Measurements from ENCODE around the gene PARG.
"Not testable (repeated sequence)": the region's sequence is repeated elsewhere in the genome, so short reads cannot be mapped to it uniquely, and the experiment has no call there.

Gene PARG

DNA sequence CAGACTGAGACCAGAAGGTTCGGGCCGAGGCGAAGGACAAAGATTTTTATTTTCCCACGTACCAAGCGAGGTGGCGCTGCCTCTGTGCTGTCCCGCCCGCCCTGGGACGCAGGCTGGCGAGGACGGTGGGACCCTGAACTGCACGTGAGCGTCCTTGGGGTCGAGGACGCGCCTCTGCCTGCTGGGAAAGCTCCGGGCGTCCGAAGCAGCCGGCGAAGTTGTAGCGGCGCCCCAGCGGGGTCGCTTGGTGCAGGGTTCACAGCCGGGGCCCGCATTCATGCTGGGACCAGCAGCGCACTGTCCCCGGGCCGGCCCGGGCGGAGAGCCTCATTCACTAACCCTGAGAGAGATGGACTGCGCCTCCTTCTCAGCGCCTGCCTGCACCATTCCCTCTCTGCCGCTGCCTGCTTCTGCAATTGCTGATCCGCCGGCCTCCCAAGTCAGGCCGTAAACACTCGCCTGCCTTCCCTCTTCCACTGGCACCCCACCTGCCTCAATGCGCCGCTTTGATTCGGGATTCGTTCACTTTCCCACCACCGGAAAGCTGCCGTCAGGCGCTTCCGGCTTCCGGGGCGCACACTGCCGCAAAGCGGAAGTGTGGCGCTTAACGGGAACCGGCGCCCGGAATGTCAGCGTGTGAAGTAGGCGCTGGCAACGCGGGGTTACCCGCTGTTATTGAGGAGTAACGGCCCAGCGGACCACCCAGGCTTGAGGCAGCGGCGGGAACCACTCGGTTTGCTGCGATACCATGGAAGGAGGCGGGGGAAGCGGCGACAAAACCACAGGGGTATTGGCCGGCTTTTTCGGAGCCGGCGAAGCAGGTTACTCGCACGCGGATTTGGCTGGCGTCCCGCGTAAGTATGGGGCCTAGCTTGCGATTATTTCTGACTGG, at the start of gene PARG, which contains the start of gene TIMM23B:
Gene PARG (minus strand): TSS at position 581 of the 892 bp plus-strand sequence. CDS start 302 bp downstream, at position 279.
Gene TIMM23B (plus strand): TSS at position 607 of the 892 bp plus-strand sequence. CDS start 142 bp downstream, at position 749.
- not testable (repeated sequence) for H3K36me3 ChIP-seq (ENCODE audit: insufficient read depth, low read length); H3K9me3 ChIP-seq (ENCODE audit: control insufficient read depth, insufficient read depth, low read length); H3K4me1 ChIP-seq (ENCODE audit: insufficient read depth, low read length)
- H3K9ac ChIP-seq (ENCODE audit: low read depth, low read length) = peak within 1 kb of the TSS; percentile 83

DNA sequence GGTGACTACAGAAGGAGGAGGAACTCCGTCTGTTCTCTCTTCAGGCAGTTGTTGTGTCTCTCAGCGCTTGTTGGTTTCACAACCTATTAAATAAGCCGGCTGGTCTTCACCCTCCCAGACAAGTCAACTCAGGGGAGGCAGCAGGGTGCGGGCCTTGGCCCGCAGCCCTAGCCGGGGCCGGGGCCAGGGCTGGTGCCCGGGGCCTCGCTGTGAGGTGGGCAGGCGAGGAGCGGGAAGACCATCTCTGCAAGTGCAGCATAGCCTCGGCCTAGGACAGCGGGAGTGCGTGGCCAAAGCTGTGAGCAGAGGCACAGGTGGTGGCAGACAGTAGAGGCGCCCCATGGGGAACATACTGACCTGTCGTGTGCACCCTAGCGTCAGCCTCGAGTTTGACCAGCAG, 46.5 kb upstream of the PARG start, which contains the start of gene AGAP6:
Gene AGAP6 (plus strand): TSS at position 31 of the 400 bp plus-strand sequence. CDS start 310 bp downstream, at position 341.
- not testable (repeated sequence) for H3K36me3 ChIP-seq (ENCODE audit: insufficient read depth, low read length); H3K4me1 ChIP-seq (ENCODE audit: insufficient read depth, low read length); H3K9me3 ChIP-seq (ENCODE audit: control insufficient read depth, insufficient read depth, low read length); H3K9ac ChIP-seq (ENCODE audit: low read depth, low read length)

DNA sequence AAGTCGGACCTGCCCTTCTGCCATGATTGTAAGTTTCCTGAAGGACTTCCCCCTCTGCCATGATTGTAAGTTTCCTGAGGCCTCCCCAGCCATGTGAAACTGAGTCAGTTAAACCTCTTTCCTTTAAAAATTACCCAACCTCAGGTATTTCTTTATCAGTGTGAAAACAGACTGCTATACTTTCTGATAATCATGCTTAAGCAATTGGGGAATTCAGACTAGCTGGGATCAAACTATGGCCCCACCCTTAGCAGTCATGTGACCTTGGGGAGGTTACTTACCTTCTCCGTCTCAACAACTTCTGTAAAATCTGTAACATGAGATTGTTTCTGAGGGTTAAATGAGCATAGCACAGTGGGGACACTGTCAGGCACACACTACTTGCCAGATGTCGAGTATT, 45.4 kb upstream of the PARG start:
- H3K4me1 ChIP-seq (ENCODE audit: insufficient read depth, low read length); H3K36me3 ChIP-seq (ENCODE audit: insufficient read depth, low read length); H3K9me3 ChIP-seq (ENCODE audit: control insufficient read depth, insufficient read depth, low read length); H3K9ac ChIP-seq (ENCODE audit: low read depth, low read length): not testable (repeated sequence)

DNA sequence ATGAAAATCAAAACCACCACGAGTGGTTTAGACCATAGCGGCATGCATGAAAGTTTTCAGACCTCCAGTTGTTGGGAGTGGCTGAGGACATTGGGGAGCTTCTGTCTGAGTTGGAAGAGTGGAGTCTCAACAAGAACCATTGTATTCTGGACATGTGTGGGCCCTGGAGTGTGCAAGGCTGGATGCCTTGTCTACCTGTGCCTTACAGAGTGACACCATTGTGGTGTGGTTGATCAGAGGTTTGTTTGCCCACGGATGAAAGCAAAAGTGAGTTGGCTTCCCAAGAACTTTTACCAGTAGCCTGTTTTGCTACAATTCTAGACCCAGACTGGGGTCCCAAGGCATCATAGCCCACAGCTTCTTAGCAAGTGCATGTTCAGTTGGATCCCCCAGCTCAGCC, 35.9 kb upstream of the PARG start:
- H3K36me3 ChIP-seq (ENCODE audit: insufficient read depth, low read length); H3K9me3 ChIP-seq (ENCODE audit: control insufficient read depth, insufficient read depth, low read length); H3K4me1 ChIP-seq (ENCODE audit: insufficient read depth, low read length); H3K9ac ChIP-seq (ENCODE audit: low read depth, low read length): not testable (repeated sequence)

DNA sequence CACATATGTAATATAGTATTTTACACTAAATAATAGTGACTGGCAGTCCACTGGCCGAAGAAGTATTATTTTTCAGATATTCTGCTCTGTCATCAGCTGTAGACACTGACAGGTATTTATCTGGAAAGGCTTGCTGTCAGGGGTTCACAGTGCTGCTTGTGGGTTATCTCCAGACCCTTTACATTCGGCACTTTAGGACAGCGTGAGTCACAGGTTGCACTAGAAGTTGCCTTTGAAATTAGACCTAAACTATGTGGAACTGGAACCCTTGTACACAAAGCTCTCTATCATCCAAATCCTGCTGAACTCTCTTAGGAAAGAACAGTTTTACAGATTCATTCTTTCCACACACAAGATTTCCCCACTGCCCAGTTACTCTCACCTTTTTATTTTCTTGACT, 30.3 kb upstream of the PARG start:
- not testable (repeated sequence) for H3K9me3 ChIP-seq (ENCODE audit: control insufficient read depth, insufficient read depth, low read length); H3K9ac ChIP-seq (ENCODE audit: low read depth, low read length); H3K36me3 ChIP-seq (ENCODE audit: insufficient read depth, low read length); H3K4me1 ChIP-seq (ENCODE audit: insufficient read depth, low read length)

DNA sequence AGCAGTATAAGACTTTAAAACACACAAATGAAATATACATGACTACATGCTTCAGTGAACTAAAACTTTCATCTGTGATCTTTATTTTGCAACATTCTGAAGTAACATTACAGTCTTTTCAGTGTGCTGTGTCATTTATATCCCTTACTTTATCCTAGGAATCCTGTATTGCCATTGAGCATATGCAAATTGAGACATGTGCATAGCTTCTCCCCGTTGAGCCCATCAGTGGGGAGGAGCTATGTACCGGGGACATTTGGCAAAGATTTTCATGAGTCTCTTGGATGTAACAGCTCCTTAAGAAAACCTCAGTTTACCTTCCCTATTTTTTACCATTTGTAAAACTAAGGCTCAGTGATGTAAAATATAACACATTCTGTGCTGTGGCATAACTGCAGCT, 29.6 kb upstream of the PARG start:
- not testable (repeated sequence) for H3K36me3 ChIP-seq (ENCODE audit: insufficient read depth, low read length); H3K9me3 ChIP-seq (ENCODE audit: control insufficient read depth, insufficient read depth, low read length); H3K9ac ChIP-seq (ENCODE audit: low read depth, low read length); H3K4me1 ChIP-seq (ENCODE audit: insufficient read depth, low read length)

DNA sequence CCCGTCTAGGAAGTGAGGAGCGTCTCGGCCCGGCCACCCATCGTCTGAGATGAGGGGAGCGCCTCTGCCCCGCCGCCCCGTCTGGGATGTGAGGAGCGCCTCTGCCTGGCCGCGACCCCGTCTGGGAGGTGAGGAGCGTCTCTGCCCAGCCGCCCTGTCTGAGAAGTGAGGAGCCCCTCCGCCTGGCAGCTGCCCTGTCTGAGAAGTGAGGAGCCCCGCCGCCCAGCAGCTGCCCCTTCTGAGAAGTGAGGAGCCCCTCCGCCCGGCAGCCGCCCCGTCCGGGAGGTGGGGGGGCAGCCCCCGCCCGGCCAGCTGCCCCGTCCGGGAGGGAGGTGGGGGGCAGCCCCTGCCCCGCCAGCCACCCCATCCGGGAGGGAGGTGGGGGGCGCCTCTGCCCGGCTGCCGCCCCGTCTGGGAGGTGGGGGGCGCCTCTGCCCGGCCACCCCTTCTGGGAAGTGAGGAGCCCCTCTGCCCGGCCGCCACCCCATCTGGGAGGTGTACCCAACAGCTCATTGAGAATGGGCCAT, 28.6 kb upstream of the PARG start:
- not testable (repeated sequence) for H3K4me1 ChIP-seq (ENCODE audit: insufficient read depth, low read length); H3K36me3 ChIP-seq (ENCODE audit: insufficient read depth, low read length); H3K9ac ChIP-seq (ENCODE audit: low read depth, low read length); H3K9me3 ChIP-seq (ENCODE audit: control insufficient read depth, insufficient read depth, low read length)

DNA sequence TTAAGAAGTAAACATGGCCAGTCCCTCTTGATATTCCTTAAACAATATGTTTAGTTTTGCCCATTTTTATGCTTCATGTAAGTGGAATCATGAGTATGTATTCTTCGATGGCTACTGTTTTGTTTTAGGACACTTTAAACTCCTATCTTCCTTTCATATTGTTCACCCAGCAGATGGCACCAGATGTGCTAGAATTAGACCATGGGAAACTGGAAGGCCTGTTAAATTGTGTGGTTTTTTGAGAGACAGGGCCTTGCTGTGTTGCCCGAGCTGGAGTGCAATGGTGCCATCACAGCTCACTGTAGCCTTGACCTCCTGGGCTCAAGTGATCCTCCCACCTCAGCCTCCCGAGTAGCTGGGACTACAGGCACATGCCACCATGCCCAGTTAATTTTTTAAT, 11.3 kb upstream of the PARG start:
- not testable (repeated sequence) for H3K4me1 ChIP-seq (ENCODE audit: insufficient read depth, low read length); H3K9ac ChIP-seq (ENCODE audit: low read depth, low read length); H3K9me3 ChIP-seq (ENCODE audit: control insufficient read depth, insufficient read depth, low read length); H3K36me3 ChIP-seq (ENCODE audit: insufficient read depth, low read length)

DNA sequence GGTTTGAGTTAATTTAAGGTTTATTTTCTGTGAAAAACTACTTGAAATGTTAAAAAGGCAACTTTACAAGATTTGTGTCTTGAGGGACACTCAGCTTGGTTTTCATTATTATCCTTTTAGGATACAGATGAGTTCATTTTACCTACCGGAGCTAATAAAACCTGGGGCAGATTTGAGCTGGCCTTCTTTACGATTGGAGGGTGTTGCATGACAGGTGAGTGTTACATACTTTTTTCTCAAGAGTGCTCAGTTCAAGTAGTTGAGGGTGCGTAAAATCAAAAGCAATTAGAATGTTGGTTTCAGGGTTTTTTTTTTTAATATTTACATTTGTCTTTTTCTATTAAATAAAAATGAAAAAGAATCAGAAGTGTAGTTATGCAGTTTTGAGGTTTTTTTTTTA, 10.2 kb upstream of the PARG start:
- H3K4me1 ChIP-seq (ENCODE audit: insufficient read depth, low read length); H3K9me3 ChIP-seq (ENCODE audit: control insufficient read depth, insufficient read depth, low read length): not testable (repeated sequence)

DNA sequence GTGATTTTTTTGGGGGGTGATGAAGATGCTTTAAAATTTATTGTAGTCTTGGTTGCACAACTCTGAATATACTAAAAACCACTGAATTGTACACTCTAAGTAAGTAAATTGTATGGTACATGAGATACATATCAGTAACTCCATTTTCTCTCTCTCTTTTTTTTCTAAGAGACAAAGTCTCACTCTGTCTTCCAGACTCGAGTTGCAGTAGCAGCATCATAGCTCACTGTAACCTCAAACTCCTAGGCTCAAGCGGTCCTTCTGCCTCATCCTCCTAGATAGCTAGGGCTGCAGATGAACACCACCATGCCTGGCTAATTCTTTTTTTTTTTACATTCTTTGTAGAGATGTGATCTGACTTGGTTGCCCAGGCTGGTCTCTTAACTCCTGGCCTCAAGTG, 6.9 kb upstream of the PARG start:
- not testable (repeated sequence) for H3K9ac ChIP-seq (ENCODE audit: low read depth, low read length); H3K9me3 ChIP-seq (ENCODE audit: control insufficient read depth, insufficient read depth, low read length); H3K4me1 ChIP-seq (ENCODE audit: insufficient read depth, low read length); H3K36me3 ChIP-seq (ENCODE audit: insufficient read depth, low read length)

More for the DNA sequence above, 10.2 kb upstream of the PARG start:
- not testable (repeated sequence) for H3K36me3 ChIP-seq (ENCODE audit: insufficient read depth, low read length); H3K9ac ChIP-seq (ENCODE audit: low read depth, low read length)

DNA sequence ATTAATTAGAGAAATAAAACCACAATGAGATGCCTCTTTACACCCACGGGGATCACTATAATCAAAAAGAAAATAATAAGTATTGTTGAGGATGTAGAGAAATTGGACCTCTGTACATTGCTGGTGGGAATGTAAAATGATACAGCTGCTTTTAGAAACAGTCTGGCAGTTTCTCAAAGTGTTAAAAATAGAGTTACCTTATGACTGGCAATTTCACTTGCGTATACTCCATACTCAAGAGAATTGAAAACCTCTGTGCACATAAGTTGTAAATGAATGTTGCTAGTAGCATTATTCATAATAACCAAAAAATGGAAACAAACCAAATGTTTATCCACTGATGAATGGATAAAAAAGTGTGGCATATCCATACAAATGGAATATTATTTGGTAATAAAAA, 6.3 kb upstream of the PARG start:
- H3K4me1 ChIP-seq (ENCODE audit: insufficient read depth, low read length); H3K9ac ChIP-seq (ENCODE audit: low read depth, low read length); H3K36me3 ChIP-seq (ENCODE audit: insufficient read depth, low read length); H3K9me3 ChIP-seq (ENCODE audit: control insufficient read depth, insufficient read depth, low read length): not testable (repeated sequence)

DNA sequence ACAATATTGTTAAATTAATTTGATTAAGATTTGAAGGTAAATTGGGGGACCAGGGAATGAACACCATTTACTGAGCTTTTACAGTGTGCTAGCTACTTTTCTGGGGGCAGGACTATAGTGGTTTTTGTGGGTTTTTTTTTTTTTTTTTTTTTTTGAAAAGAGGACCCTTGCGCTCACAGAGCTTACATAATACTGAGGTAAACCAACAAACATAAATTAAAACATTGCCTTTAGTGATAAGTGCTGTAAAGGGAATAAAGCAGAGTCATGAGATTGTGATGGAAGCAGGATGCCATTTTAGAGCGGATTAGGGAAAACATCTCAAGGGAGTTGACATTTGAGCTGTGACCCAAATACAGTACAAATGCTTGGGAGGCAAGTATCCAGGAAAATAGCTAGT, 1.8 kb upstream of the PARG start:
- not testable (repeated sequence) for H3K4me1 ChIP-seq (ENCODE audit: insufficient read depth, low read length); H3K36me3 ChIP-seq (ENCODE audit: insufficient read depth, low read length); H3K9me3 ChIP-seq (ENCODE audit: control insufficient read depth, insufficient read depth, low read length); H3K9ac ChIP-seq (ENCODE audit: low read depth, low read length)

DNA sequence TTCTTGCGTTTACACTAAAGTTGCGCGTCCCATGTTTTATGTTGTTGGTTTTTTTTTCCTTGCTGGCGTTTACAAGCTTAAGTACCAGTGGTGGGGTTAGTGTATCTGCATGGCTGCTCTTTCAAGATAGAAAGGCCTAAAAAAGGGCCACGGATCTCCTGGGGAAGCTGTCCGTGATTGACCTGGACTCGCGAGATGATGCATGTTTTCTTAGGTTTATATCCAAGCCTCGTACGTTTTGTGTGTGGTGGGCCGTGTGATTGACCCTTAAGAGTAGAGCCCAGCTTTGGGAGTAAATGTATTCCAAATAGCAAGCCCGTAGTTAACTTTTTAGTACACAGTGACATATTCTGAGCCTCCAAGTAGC, 495 bp upstream of the PARG start:
- H3K36me3 ChIP-seq (ENCODE audit: insufficient read depth, low read length); H3K9me3 ChIP-seq (ENCODE audit: control insufficient read depth, insufficient read depth, low read length); H3K4me1 ChIP-seq (ENCODE audit: insufficient read depth, low read length): not testable (repeated sequence)
- H3K9ac ChIP-seq (ENCODE audit: low read depth, low read length) = peak overlapping the region; percentile 83

DNA sequence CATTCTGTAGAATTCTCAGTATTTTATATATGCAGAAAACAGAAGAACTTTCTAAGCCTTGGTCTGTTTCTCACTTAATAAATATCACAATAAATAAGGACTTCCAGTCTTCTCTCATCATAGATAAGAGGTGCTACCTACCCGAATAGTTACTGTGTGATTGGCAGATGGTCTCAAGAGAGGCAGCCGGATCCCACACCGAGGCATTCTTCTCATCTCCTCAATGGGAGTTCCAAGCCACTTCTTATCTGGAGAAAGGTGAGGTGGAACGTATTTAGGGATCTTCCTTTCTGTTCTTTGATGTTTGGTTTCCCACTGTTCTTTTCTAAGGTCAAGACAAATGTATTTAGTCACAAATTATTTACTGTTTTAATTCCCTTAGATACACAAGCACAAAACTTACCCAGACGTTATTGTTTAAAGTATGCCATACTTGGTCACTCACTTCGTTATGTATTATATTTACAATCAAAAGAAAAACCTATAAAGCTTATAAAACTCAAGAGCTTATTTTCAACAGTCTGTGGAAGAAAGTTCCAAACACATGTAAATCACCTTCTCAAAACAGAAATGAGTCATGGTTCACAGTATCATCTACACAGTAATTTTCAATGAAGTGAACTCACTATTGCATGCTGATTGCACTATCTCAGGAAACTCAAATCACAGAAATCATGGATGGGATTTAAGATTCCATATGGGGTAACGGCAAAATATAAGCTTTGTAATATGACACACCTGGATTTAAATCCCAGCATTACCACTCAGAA, 9.7 kb downstream of the PARG start:
- not testable (repeated sequence) for H3K9me3 ChIP-seq (ENCODE audit: control insufficient read depth, insufficient read depth, low read length); H3K36me3 ChIP-seq (ENCODE audit: insufficient read depth, low read length)

DNA sequence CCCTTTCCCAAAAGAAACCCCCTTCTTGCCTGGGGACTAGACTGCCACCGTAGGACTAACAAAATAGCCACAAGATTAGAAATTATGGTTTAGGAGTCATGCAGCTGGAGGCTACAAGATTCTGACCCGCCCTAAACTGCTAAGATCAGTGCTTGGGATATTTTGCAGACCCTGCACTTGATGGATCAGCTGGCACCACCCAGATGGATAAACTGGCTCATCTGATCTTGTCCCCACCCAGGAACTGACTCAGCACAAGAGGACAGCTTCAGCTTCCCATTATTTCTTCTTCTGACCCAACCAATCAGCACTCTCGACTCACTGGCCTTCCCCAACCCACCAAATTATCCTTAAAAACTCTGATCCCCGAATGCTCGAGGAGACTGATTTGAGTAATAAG, 10.6 kb downstream of the PARG start:
- H3K9me3 ChIP-seq (ENCODE audit: control insufficient read depth, insufficient read depth, low read length); H3K9ac ChIP-seq (ENCODE audit: low read depth, low read length); H3K36me3 ChIP-seq (ENCODE audit: insufficient read depth, low read length); H3K4me1 ChIP-seq (ENCODE audit: insufficient read depth, low read length): not testable (repeated sequence)

More for the DNA sequence above, 9.7 kb downstream of the PARG start:
- H3K4me1 ChIP-seq (ENCODE audit: insufficient read depth, low read length); H3K9ac ChIP-seq (ENCODE audit: low read depth, low read length): not testable (repeated sequence)
